Gastroesophageal sphincter (tissue), 3 donors: Measurements from ENCODE around the gene NELL1.

Experiments used
- EP300 ChIP-seq: sonication (generic); formaldehyde crosslinking; IDR thresholded peaks from one replicate; pipeline ENCODE4 v1.6.1; 2017; ENCODE audit warnings: antibody characterized with exemption, mild to moderate bottlenecking
- POLR2A ChIP-seq, 2 donors: fragments of 450-650 bp; IDR thresholded peaks; one replicate each; pipeline ENCODE4 v1.6.1; 2017; ENCODE audit warnings: antibody characterized with exemption in 2 of 2, mild to moderate bottlenecking in 2 of 2, moderate library complexity in 1 of 2
- POLR2AphosphoS5 ChIP-seq: sonication (generic); formaldehyde crosslinking; IDR thresholded peaks from one replicate; pipeline ENCODE4 v1.6.1; 2017; ENCODE audit warnings: antibody characterized with exemption
- TF ChIP-seq, protein P1 (sequence below), 4 experiments: fragments of 200-600 bp in 2 of 4; fragments of 450-650 bp in 2 of 4; sonication (generic) in 1 of 4; IDR thresholded peaks; one replicate each; pipeline ENCODE4 v1.5.1; 2017 to 2019; ENCODE audit warnings: antibody characterized with exemption in 4 of 4, mild to moderate bottlenecking in 2 of 4, moderate library complexity in 2 of 4

DNA sequence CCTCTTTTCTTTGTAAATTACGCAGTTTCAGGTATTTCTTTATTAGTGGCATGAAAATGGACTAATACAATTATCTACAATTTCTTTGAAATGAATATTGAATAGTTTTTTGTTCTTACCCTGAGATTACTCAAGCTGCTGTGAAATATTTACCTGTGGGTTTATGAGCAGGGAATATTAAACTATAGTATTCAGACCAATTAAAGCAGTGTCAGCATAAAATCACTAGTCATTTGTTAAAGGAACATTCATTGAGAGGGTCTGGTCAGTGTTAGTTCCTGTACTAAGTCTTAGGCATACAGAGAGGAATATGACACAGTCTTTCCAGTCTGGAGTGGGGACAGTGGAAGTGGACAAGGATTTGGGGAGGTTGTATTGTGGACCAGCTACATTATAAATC lies 877.3 kb downstream of the NELL1 start:
- TF ChIP-seq POLR2A (IDR thresholded peaks at IDR 0.05), result no peak
- TF ChIP-seq, protein P1, sequence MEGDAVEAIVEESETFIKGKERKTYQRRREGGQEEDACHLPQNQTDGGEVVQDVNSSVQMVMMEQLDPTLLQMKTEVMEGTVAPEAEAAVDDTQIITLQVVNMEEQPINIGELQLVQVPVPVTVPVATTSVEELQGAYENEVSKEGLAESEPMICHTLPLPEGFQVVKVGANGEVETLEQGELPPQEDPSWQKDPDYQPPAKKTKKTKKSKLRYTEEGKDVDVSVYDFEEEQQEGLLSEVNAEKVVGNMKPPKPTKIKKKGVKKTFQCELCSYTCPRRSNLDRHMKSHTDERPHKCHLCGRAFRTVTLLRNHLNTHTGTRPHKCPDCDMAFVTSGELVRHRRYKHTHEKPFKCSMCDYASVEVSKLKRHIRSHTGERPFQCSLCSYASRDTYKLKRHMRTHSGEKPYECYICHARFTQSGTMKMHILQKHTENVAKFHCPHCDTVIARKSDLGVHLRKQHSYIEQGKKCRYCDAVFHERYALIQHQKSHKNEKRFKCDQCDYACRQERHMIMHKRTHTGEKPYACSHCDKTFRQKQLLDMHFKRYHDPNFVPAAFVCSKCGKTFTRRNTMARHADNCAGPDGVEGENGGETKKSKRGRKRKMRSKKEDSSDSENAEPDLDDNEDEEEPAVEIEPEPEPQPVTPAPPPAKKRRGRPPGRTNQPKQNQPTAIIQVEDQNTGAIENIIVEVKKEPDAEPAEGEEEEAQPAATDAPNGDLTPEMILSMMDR (IDR thresholded peaks at IDR 0.05), result no peak
- TF ChIP-seq POLR2AphosphoS5, result no peak
- TF ChIP-seq EP300, result no peak
